ENCODE results near the gene COL3A1. TPM values are rescaled to one million over a fixed set of nuclear protein-coding genes. Genes with fewer than 3 reads are reported as not detected.

Gene COL3A1
- total and polyA plus RNA-seq, 2 experiments from 2014 or later, result 155 to 159 TPM

GRCh38 chr2:188973641-188974040, 532 bp upstream of the COL3A1 start:
- H3K4me3 ChIP-seq, result no peak overlapping the region
- H3K9me3 ChIP-seq (ENCODE audit: low read depth), result no peaks in the 10 kb centered on the region
- TF ChIP-seq CTCF (IDR thresholded peaks at IDR 0.05; ENCODE audit: low read depth, low read length), result no peak
- no peaks in the 10 kb centered on the region for H3K36me3 ChIP-seq
- DNase-seq (ENCODE audit: low read depth in 1 of 2, low spot score in 1 of 2), result peak in 1 of 2 donors; percentile 41
- peaks cover 11% of the 10 kb centered on the region for H3K4me1 ChIP-seq (ENCODE audit: low read depth)
- H3K27ac ChIP-seq, result no peak overlapping the region
- H3K27me3 ChIP-seq, result no peaks in the 10 kb centered on the region

DNA sequence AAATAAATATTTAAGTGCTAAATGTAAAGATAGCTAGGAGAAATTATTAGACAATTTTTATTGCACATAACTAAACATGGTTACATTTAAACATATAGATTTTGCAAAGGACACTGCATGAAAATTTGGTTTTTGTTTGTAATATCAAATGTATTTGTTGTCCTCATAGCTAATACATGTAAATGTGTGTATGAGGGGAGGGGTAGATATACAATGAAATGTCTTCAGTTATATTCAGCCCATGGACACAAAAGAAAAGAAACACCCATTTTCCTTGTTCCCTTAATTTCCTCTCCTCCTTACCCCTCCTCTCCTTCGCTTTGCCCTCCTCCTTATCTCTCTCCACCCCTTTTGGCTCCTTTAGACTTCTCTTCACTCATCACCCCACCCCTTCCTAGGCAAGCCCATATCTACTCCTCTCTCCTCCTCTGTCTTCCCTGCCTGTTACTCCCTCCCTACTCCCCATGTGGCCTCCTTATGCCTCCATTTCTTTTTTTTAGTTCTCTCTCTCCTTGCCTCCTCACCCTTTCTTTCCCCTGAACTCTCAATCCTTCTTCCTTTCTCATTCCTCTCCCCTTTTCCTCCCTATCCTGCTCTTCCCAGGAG, 1.4 kb downstream of the COL3A1 start:
- no peaks in the 10 kb centered on the region for H3K9me3 ChIP-seq (ENCODE audit: low read depth)
- peak overlapping the region; percentile 8 for H3K4me3 ChIP-seq
- no peaks in the 10 kb centered on the region for H3K27me3 ChIP-seq
- no peak overlapping the region for H3K27ac ChIP-seq
- no peak for TF ChIP-seq CTCF (IDR thresholded peaks at IDR 0.05; ENCODE audit: low read depth, low read length)
- peaks cover 23% of the 10 kb centered on the region for H3K4me1 ChIP-seq (ENCODE audit: low read depth)
- no peaks in the 10 kb centered on the region for H3K36me3 ChIP-seq
- peak in 1 of 2 donors; percentile 98 for DNase-seq (ENCODE audit: low read depth in 1 of 2, low spot score in 1 of 2)

GRCh38 chr2:188976545-188977268, 2.5 kb downstream of the COL3A1 start:
- H3K4me1 ChIP-seq (ENCODE audit: low read depth), result peaks cover 23% of the 10 kb centered on the region
- peak; percentile 60 for TF ChIP-seq CTCF (IDR thresholded peaks at IDR 0.05; ENCODE audit: low read depth, low read length)
- H3K27ac ChIP-seq, result no peak overlapping the region
- no peaks in the 10 kb centered on the region for H3K27me3 ChIP-seq
- no peaks in the 10 kb centered on the region for H3K9me3 ChIP-seq (ENCODE audit: low read depth)
- no peaks in the 10 kb centered on the region for H3K36me3 ChIP-seq
- no peak overlapping the region for H3K4me3 ChIP-seq
- DNase-seq (ENCODE audit: low read depth in 1 of 2, low spot score in 1 of 2), result peak in 1 of 2 donors; percentile 80

- DNase-seq (ENCODE audit: low read depth in 1 of 2, low spot score in 1 of 2), result peak in 1 of 2 donors; percentile 45
- Histone ChIP-seq H3K9me3 (ENCODE audit: low read depth) (no peaks in the 10 kb centered on the region), H3K27me3 (no peaks in the 10 kb centered on the region), H3K36me3 (no peaks in the 10 kb centered on the region), H3K27ac (no peak overlapping the region), H3K4me3 (no peak overlapping the region), H3K4me1 (ENCODE audit: low read depth) (peaks cover 23% of the 10 kb centered on the region)
- TF ChIP-seq CTCF (IDR thresholded peaks at IDR 0.05; ENCODE audit: low read depth, low read length), result no peak
These were observed 3.1 kb downstream of the COL3A1 start for GRCh38 chr2:188977317-188977716.

DNA sequence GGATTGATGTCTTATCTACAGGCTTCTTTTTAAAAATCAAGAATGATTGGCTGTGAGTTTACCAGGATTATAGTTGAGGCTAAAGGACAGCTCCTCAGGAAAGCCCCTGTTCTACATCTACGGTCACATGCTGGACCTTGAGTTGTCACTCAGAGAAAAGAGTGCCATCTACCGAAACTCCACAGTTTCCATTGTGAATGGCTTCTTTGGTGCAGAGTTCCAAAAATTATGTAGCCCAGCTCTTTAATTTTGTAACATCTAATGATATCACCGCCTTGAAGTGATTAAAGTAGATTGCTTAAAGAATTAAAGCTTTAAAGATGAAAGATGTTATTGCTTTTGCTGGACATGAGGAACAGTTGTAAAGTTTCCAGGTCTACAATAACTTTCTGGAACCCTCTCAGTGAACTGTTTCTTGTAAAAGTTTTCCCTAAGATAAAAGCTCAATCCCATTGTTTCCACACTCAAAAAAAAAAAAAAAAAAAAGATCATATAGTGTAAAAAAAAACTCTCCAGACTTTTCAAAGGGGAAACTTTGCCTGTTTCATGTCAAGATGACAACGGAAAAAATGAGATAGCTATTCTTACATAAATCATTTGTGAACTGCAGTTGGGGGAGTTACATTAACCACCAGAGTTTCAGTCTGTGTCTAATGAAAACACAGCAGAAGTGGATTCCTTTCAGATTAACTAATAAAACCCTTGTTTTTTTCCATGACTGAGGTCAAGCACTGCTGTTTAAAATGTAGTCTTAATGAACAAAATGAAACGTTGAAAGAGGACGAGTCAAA, 4.3 kb downstream of the COL3A1 start:
- DNase-seq (ENCODE audit: low read depth in 1 of 2, low spot score in 1 of 2), result peak; percentile 51 to 89
- H3K36me3 ChIP-seq, result no peaks in the 10 kb centered on the region
- H3K27ac ChIP-seq, result peak overlapping the region; percentile 38
- no peak overlapping the region for H3K4me3 ChIP-seq
- H3K4me1 ChIP-seq (ENCODE audit: low read depth), result peaks cover 23% of the 10 kb centered on the region
- TF ChIP-seq CTCF (IDR thresholded peaks at IDR 0.05; ENCODE audit: low read depth, low read length), result peak; percentile 35
- no peaks in the 10 kb centered on the region for H3K9me3 ChIP-seq (ENCODE audit: low read depth)
- no peaks in the 10 kb centered on the region for H3K27me3 ChIP-seq
